Natural killer cell (primary cell): ENCODE measurements around the gene RBM5. TPM values are rescaled to one million over a fixed set of nuclear protein-coding genes. Genes with fewer than 3 reads are reported as not detected.
"Not testable (repeated sequence)": the region's sequence is repeated elsewhere in the genome, so short reads cannot be mapped to it uniquely, and the experiment has no call there.

Experiments
- ATAC-seq, 3 donors: fragments of 150-1000 bp in 2 of 3; fragments of 200-7000 bp in 1 of 3; cut with Tn5 transposase; 1 replicate in 1 of 3; 2 replicates in 2 of 3; pipeline ENCODE4 v1.10.0; 2021; ENCODE audit warnings: mild to moderate bottlenecking in 2 of 3, moderate library complexity in 2 of 3
- DNase-seq, 2 donors: peaks; one replicate each; pipeline versions ENCODE4 v3.0.0 to v3.0.0-alpha.2; 2013 to 2021; ENCODE audit warnings: mixed read lengths in 1 of 2
- H3K27ac ChIP-seq: one replicate; pipeline ENCODE4 v1.5.1; 2013; ENCODE audit warnings: mild to moderate bottlenecking, low read length
- H3K27me3 ChIP-seq: one replicate; pipeline ENCODE4 v1.6.1; 2013; ENCODE audit warnings: low read length; ENCODE audit not compliant: control insufficient read depth, insufficient read depth
- H3K36me3 ChIP-seq: one replicate; pipeline ENCODE4 v1.6.1; 2013; ENCODE audit warnings: low read length; ENCODE audit not compliant: control insufficient read depth, insufficient read depth
- H3K4me1 ChIP-seq: one replicate; pipeline ENCODE4 v1.6.1; 2013; ENCODE audit warnings: low read length; ENCODE audit not compliant: control insufficient read depth, insufficient read depth
- H3K4me3 ChIP-seq: one replicate; pipeline ENCODE4 v1.5.1; 2013; ENCODE audit warnings: low read length
- H3K9me3 ChIP-seq: one replicate; pipeline ENCODE4 v1.6.1; 2013; ENCODE audit warnings: low read length; ENCODE audit not compliant: control insufficient read depth, insufficient read depth
- H3K27ac Mint-ChIP-seq, 2 donors: one replicate each; pipeline ENCODE4 v1.8.0; 2022; ENCODE audit warnings: mild to moderate bottlenecking in 2 of 2, mixed read lengths in 2 of 2, moderate library complexity in 1 of 2
- H3K27me3 Mint-ChIP-seq, 2 donors: one replicate each; pipeline ENCODE4 v1.8.0; 2022; ENCODE audit warnings: low read depth in 2 of 2, mixed read lengths in 2 of 2
- H3K36me3 Mint-ChIP-seq: one replicate; pipeline ENCODE4 v1.8.0; 2022; ENCODE audit warnings: mixed read lengths
- H3K4me1 Mint-ChIP-seq, 2 donors: one replicate each; pipeline ENCODE4 v1.8.0; 2022; ENCODE audit warnings: mixed read lengths in 2 of 2
- H3K4me3 Mint-ChIP-seq: one replicate; pipeline ENCODE4 v1.8.0; 2022; ENCODE audit warnings: mild to moderate bottlenecking, moderate library complexity, mixed read lengths
- H3K9me3 Mint-ChIP-seq, 2 donors: one replicate each; pipeline ENCODE4 v1.8.0; 2022; ENCODE audit warnings: mixed read lengths in 2 of 2
- WGBS: methylation state at CpG from one replicate; pipeline ENCODE4 v1.1.7; 2013; ENCODE audit warnings: missing lambda C conversion rate; ENCODE audit not compliant: insufficient coverage; 5-methylcytosine and 5-hydroxymethylcytosine counted together
- intact Hi-C: fragments of 100-400 bp; cut with micrococcal nuclease; formaldehyde crosslinking; loops from one replicate; pipeline ENCODE4 v1.14.2; 2022
- total RNA-seq, 4 donors: library from RNA; stranded (reverse); fragments of 120-200 nt in 1 of 4; gene quantifications; one replicate each; pipeline versions ENCODE4 v1.2.3 to v1.2.4, GENCODE V29; 2013 to 2022
- TF ChIP-seq, protein P1 (sequence below): fragments of 200-600 bp; IDR thresholded peaks from one replicate; pipeline ENCODE4 v1.8.0; 2022; ENCODE audit warnings: antibody characterized with exemption

RBM5 gene
- total RNA-seq, 3 donors from 2014 or later (not counting 1 experiment from before 2014, with no cell fraction given): 359 to 473 (median 401) TPM

GRCh38 chr3:50078622-50079021 is 10.1 kb upstream of the RBM5 start:
- H3K4me1 ChIP-seq: peaks cover 13% of the 10 kb centered on the region
- H3K27me3 ChIP-seq: no peaks in the 10 kb centered on the region
- DNase-seq: no peak
- H3K27ac Mint-ChIP-seq: peak overlapping the region; percentile 79
- H3K9me3 ChIP-seq: no peaks in the 10 kb centered on the region
- no peaks in the 10 kb centered on the region for H3K9me3 Mint-ChIP-seq
- H3K4me1 Mint-ChIP-seq: peaks cover 7 to 13% of the 10 kb centered on the region in 2 donors
- H3K4me3 Mint-ChIP-seq: no peak overlapping the region
- H3K27ac ChIP-seq: no peak overlapping the region
- no peak for ATAC-seq
- H3K27me3 Mint-ChIP-seq: no peaks in the 10 kb centered on the region
- WGBS: 9% methylated on average over 1 of the region's 1 CpG
- peaks cover 3% of the 10 kb centered on the region for H3K36me3 Mint-ChIP-seq
- no peak overlapping the region for H3K4me3 ChIP-seq
- intact Hi-C loops: no loop called here
- peaks cover 13% of the 10 kb centered on the region for H3K36me3 ChIP-seq
- TF ChIP-seq, protein P1, sequence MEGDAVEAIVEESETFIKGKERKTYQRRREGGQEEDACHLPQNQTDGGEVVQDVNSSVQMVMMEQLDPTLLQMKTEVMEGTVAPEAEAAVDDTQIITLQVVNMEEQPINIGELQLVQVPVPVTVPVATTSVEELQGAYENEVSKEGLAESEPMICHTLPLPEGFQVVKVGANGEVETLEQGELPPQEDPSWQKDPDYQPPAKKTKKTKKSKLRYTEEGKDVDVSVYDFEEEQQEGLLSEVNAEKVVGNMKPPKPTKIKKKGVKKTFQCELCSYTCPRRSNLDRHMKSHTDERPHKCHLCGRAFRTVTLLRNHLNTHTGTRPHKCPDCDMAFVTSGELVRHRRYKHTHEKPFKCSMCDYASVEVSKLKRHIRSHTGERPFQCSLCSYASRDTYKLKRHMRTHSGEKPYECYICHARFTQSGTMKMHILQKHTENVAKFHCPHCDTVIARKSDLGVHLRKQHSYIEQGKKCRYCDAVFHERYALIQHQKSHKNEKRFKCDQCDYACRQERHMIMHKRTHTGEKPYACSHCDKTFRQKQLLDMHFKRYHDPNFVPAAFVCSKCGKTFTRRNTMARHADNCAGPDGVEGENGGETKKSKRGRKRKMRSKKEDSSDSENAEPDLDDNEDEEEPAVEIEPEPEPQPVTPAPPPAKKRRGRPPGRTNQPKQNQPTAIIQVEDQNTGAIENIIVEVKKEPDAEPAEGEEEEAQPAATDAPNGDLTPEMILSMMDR: no peak

DNA sequence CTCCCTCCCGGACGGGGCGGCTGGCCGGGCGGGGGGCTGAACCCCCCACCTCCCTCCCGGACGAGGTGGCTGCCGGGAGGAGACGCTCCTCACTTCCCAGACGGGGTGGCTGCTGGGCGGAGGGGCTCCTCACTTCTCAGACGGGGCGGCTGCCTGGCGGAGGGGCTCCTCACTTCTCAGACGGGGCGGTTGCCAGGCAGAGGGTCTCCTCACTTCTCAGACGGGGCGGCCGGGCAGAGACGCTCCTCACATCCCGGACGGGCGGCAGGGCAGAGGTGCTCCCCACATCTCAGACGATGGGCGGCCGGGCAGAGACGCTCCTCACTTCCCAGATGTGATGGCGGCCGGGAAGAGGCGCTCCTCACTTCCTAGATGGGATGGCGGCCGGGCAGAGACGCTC is 3.8 kb upstream of the RBM5 start:
- H3K27ac Mint-ChIP-seq, H3K36me3 Mint-ChIP-seq, H3K4me3 Mint-ChIP-seq, H3K27me3 Mint-ChIP-seq, H3K36me3 ChIP-seq, H3K9me3 ChIP-seq, intact Hi-C loops, H3K9me3 Mint-ChIP-seq, H3K4me3 ChIP-seq, H3K27me3 ChIP-seq, ATAC-seq, DNase-seq, H3K27ac ChIP-seq: not testable (repeated sequence)
- H3K4me1 Mint-ChIP-seq: peaks cover 15 to 25% of the 10 kb centered on the region in 2 donors
- 95% methylated on average over 8 of the region's 33 CpGs for WGBS
- peaks cover 20% of the 10 kb centered on the region for H3K4me1 ChIP-seq

- Histone ChIP-seq H3K36me3 (peaks cover 38% of the 10 kb centered on the region), H3K4me1 (peaks cover 12% of the 10 kb centered on the region), H3K4me3 (peak overlapping the region; percentile 96), H3K27me3 (no peaks in the 10 kb centered on the region), H3K27ac (peak overlapping the region; percentile 98), H3K9me3 (no peaks in the 10 kb centered on the region)
- intact Hi-C loops: no loop called here
- ATAC-seq: peak; percentile 4 to 18 (median 5)
- Mint-ChIP-seq H3K9me3 (no peaks in the 10 kb centered on the region), H3K4me1 (peaks cover 27 to 35% of the 10 kb centered on the region in 2 donors), H3K4me3 (peak overlapping the region; percentile 95), H3K36me3 (peaks cover 15% of the 10 kb centered on the region), H3K27ac (peak overlapping the region; percentile 93 to 96), H3K27me3 (no peaks in the 10 kb centered on the region)
- TF ChIP-seq, protein P1: no peak
- no peak for DNase-seq
- WGBS: under 1% methylated on average over 16 of the region's 16 CpGs
These were observed 858 bp downstream of the RBM5 start for GRCh38 chr3:50089609-50089945.

- TF ChIP-seq, protein P1: no peak
- Histone ChIP-seq H3K27ac (no peak overlapping the region), H3K9me3 (no peaks in the 10 kb centered on the region), H3K36me3 (peaks cover 52% of the 10 kb centered on the region), H3K4me1 (peaks cover 12% of the 10 kb centered on the region), H3K4me3 (no peak overlapping the region), H3K27me3 (no peaks in the 10 kb centered on the region)
- H3K27me3 Mint-ChIP-seq: no peaks in the 10 kb centered on the region
- no peak for DNase-seq
- H3K4me3 Mint-ChIP-seq: peak overlapping the region; percentile 95
- no peak for ATAC-seq
- peak overlapping the region; percentile 93 to 96 for H3K27ac Mint-ChIP-seq
- H3K4me1 Mint-ChIP-seq: peaks cover 34 to 43% of the 10 kb centered on the region in 2 donors
- H3K9me3 Mint-ChIP-seq: no peaks in the 10 kb centered on the region
- intact Hi-C loops: loop anchor here (5.0 kb wide), 1 partner anchor 289 kb away; the partner anchor contains the start of gene INKA1
- H3K36me3 Mint-ChIP-seq: peaks cover 25% of the 10 kb centered on the region
These were observed 2.3 kb downstream of the RBM5 start for GRCh38 chr3:50090984-50091383.
